ENCODE data around the gene HEBP1.

HEBP1 gene

DNA sequence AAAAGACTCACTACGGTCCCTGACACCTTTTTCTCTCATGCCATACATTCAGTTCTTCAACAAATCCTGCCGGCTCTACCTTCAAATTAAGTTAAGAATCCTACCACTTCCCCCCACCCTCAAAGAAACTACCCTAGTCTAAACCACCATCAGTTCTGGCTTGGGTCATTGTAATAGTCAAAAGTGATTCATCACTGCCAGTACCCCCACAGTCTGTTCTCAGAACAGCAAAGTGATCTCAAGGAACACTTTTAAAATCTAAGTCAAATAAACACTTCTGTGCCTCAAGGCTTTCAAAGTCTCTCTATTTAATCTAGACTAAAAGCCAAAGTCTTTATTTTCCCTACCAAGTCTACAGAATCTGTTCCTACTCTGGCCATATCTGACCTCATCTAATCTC is 32.1 kb upstream of the HEBP1 start:
- TF ChIP-seq, protein P1, sequence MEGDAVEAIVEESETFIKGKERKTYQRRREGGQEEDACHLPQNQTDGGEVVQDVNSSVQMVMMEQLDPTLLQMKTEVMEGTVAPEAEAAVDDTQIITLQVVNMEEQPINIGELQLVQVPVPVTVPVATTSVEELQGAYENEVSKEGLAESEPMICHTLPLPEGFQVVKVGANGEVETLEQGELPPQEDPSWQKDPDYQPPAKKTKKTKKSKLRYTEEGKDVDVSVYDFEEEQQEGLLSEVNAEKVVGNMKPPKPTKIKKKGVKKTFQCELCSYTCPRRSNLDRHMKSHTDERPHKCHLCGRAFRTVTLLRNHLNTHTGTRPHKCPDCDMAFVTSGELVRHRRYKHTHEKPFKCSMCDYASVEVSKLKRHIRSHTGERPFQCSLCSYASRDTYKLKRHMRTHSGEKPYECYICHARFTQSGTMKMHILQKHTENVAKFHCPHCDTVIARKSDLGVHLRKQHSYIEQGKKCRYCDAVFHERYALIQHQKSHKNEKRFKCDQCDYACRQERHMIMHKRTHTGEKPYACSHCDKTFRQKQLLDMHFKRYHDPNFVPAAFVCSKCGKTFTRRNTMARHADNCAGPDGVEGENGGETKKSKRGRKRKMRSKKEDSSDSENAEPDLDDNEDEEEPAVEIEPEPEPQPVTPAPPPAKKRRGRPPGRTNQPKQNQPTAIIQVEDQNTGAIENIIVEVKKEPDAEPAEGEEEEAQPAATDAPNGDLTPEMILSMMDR (IDR thresholded peaks at IDR 0.05; ENCODE audit: borderline replicate concordance, insufficient read depth, low read depth, low read length) = no peak
- no peak overlapping the region for H3K4me3 ChIP-seq (ENCODE audit: low read depth, low read length)

DNA sequence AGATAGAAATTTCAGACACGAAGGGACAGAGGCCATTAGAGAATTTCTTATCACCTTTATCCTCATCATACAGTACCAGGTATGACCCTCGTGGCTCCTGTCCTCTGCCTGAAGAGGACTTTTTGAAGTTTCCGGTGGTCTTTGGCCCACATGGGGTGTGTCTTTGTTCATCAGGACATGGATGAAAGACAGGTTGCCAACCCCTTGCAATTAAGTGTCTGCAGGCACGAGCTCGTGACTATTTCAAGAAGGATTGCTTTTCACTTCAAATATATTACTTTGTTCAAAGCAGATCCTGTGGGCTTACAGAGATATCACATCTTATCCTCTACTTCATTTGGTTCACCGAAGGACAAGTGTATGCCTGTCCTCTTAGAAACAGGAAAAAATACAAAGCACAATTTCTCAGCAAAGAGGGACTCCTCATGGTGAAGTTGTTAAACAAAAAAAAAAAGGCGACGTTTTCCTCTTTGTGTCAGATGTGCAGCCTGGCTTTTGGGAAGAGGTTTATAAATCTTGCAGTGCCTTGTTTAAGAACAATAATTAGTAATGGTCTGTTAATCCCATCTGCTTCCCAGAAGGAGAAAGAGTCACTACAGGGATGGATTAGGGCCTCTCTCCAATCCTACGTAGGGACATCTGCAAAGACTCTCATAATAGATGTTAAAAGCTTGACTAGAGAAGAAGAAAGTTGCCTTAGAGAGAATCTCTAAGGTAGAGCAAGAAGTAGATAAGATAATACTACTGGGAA is 30.7 kb upstream of the HEBP1 start:
- TF ChIP-seq, protein P1 (IDR thresholded peaks at IDR 0.05; ENCODE audit: borderline replicate concordance, insufficient read depth, low read depth, low read length) = no peak

DNA sequence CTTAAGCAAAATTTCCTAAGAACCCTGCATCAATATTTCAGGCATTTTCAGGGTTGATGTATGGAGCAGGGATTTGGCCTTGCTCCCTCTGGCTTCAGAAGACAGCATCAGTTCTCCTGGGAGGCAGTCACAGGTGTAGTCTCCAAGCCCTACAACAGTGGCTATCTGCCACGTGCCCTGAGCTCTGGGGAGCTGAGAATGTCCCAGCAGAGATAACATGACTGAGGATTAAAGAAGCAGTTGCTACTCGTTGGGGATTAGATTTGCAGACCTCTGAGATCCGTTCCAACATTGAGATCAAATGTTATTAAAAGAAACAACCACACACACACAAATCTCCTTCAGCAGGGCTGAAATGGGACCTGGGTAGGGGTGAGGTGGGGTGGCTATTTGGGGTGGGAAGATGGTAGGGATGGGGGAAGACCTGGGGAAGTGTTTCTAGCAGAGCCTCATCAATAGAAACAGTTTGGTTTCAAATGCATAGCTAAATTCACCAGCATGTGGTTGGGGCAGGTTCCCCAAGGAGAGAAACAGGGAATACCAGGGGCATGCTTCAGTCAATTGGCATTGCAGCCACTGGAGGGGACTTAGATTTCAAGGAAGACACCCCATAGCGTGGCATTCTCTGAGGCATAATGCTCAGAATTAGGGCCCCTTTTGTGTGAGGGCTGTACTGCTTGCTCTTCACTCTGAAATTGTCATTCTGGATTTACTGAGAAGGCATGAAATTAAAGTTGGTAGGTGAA is 28.9 kb upstream of the HEBP1 start:
- TF ChIP-seq, protein P1 (IDR thresholded peaks at IDR 0.05; ENCODE audit: borderline replicate concordance, insufficient read depth, low read depth, low read length) = no peak
- H3K4me3 ChIP-seq (ENCODE audit: low read depth, low read length) = no peak overlapping the region

More for the DNA sequence above, 30.7 kb upstream of the HEBP1 start:
- no peak overlapping the region for H3K4me3 ChIP-seq (ENCODE audit: low read depth, low read length)

DNA sequence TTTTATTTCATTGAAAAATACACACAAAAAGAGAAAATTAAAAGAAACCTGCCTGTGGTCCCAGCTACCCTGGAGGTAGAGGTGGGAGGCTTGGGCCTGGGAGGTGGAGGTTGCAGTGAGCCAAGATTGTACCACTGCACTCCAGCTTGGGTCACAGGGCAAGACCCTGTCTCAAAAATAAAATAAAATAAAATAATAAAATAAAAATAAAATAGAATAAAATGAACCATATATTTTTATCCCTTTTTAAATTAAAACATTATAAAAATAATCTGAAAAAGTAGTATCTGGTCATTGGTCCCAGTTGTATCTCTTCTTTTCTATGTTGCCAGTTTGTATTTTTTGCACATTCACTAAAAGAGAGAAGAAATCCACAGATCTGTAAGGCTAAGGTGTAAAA is 27.4 kb upstream of the HEBP1 start:
- no peak overlapping the region for H3K4me3 ChIP-seq (ENCODE audit: low read depth, low read length)
- TF ChIP-seq, protein P1 (IDR thresholded peaks at IDR 0.05; ENCODE audit: borderline replicate concordance, insufficient read depth, low read depth, low read length) = no peak

DNA sequence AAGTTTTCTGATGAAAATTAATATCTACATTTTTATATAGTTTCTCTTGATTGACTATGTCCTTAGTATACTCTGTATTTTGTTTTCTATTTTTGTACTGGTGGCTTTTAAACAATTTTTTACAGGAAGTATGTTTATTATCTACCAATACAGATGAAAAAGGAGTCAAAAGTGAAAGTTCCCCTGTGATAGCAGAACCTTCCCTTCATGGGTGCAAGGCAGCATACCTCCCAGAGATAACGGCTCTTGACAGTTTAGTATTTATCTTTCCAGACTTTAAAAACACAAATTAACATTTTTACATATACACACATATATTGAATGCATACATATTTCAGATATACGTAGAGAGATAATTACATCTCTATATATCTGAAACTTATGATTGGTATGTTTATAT is 27.0 kb upstream of the HEBP1 start:
- H3K4me3 ChIP-seq (ENCODE audit: low read depth, low read length) = no peak overlapping the region
- TF ChIP-seq, protein P1 (IDR thresholded peaks at IDR 0.05; ENCODE audit: borderline replicate concordance, insufficient read depth, low read depth, low read length) = no peak

DNA sequence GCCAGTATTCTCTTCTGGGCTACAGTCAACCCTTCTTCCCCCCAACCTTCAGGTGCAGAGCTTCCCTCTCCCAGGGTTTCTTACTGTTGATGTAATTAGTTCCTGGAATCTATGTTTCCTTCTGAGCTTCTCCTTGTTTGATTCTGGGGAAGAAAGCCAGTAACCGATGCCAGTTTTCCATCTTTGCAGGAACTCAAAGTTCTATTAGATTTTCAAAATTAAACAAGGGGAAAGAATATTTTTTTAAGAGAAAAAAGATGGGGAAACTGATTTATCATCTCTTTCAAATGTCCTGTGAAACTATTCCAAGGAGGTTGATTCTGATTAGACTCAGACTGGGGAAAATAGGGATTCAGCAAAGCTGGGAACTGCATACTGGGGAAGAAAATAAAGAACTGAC is 26.2 kb upstream of the HEBP1 start:
- no peak overlapping the region for H3K4me3 ChIP-seq (ENCODE audit: low read depth, low read length)
- TF ChIP-seq, protein P1 (IDR thresholded peaks at IDR 0.05; ENCODE audit: borderline replicate concordance, insufficient read depth, low read depth, low read length) = no peak

DNA sequence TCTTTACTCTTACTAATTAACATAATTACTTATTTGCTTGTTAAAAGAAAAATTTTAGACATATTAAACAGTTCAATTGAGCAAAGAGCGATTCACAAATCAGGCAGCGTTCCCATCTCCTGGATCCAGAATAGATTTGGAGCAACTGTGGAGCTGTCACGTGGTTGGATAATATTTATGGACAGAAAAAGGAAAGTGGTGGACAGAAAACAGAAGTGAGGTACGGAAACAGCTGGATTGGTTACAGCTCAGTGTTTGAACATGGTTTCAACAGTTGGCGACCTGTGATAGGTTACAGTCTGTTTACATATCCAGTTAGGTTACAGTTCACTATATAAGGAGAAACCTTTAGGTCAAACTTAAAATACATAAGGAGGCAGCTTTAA is 24.5 kb upstream of the HEBP1 start:
- TF ChIP-seq, protein P1 (IDR thresholded peaks at IDR 0.05; ENCODE audit: borderline replicate concordance, insufficient read depth, low read depth, low read length) = no peak
- H3K4me3 ChIP-seq (ENCODE audit: low read depth, low read length) = no peak overlapping the region
